ENCODE data around the gene KRT17.
"Not testable (repeated sequence)": the region's sequence is repeated elsewhere in the genome, so short reads cannot be mapped to it uniquely, and the experiment has no call there.

KRT17 gene

GRCh38 chr17:41612376-41613160, 11.8 kb downstream of the KRT17 start, which contains the start of gene KRT16:
Gene KRT16, minus strand, starts transcription at chr17:41612767. Its CDS starts 79 bp downstream, at chr17:41612688.
- H3K27ac ChIP-seq, result peak within 1 kb of the TSS in 10 of 21 experiments; percentile 14 to 84 (median 42)

DNA sequence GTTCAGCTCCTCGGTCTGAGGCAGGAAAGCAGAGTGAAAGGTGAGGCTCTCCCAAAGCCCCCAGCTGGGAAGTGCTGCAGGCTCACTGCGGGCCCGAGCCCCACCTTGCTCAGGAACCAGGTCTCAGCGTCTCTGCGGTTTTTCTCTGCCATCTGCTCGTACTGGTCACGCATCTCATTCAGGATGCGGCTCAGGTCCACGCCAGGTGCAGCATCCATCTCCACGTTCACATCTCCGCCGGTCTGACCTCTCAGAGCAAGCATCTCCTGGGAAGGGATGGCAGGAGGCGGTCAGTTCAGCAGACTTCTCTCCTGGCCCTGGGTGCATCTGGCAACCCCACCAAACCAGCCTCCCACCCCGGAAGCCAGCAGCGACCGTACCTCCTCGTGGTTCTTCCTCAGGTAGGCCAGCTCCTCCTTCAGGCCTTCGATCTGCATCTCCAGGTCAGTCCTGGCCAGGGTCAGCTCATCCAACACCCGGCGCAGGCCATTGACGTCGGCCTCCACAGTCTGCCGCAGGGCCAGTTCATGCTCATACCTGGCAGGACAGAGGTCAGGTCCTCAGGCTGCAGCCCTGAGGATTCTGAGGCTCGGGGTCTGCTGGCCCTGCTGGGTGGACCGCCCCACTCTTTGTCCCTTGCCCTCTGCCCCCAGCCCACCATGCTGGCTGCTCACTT, 13.3 kb downstream of the KRT17 start:
- Histone ChIP-seq H3K4me3 (peak overlapping the region in 3 of 7 experiments; percentile 8 to 45 (median 26)), H3K27ac (peak overlapping the region in 4 of 21 experiments; percentile 25 to 84 (median 55))

More at GRCh38 chr17:41612376-41613160, 11.8 kb downstream of the KRT17 start, which contains the start of gene KRT16:
- peak within 1 kb of the TSS in 6 of 7 experiments; percentile 4 to 45 (median 24) for H3K4me3 ChIP-seq

DNA sequence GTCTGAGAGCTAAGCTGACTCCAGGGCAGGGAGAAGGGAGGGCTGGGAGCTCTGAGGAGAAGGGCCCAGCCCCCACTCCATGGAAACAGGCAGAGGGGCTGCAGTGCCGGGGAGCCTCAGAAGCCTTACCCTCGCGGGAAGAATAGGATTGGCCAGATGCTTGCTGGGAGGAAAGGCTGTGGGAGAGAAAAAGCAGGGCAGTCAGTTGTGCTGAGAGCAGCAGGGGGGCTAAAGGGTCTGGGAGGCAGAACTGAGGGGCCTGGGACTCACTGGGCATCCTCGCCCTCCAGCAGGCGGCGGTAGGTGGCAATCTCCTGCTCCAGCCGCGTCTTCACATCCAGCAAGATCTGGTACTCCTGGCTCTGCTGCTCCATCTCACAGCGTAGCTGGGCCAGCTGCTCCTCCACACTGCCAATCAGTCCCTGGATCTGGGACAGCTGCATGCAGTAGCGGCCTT, 14.3 kb downstream of the KRT17 start:
- Histone ChIP-seq H3K4me3 (peak overlapping the region in 2 of 7 experiments; percentile 0 to 45), H3K27ac (peak overlapping the region in 1 of 21 experiments; percentile 84)

DNA sequence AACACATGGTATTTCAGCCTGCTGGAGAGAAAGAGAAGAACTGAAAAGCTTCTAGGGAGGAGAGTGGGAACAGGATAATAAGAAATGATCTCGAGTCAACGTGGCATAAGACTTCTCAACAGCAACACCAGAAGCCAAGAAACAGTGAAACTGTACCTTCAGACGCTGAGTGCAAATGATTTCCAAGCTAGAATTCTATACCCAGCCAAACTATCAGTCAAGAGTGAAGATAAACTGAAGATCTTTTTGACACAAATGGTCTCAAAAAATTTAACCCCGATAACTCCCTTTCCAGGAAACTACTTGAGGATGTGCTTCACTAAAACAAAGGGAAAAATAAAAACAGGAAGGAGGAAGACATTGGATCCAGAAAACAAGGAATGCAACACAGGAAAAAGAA, 17.4 kb downstream of the KRT17 start:
- not testable (repeated sequence) for H3K4me3 ChIP-seq, H3K27ac ChIP-seq

GRCh38 chr17:41602524-41602923, 21.9 kb downstream of the KRT17 start:
- Histone ChIP-seq H3K27ac (peak overlapping the region in 1 of 21 experiments; percentile 44), H3K4me3 (no peak overlapping the region)

GRCh38 chr17:41600318-41600717, 24.1 kb downstream of the KRT17 start:
- Histone ChIP-seq H3K4me3 (no peak overlapping the region), H3K27ac (no peak overlapping the region)

GRCh38 chr17:41599680-41600079, 24.7 kb downstream of the KRT17 start:
- H3K27ac ChIP-seq, result no peak overlapping the region
- H3K4me3 ChIP-seq, result no peak overlapping the region

- peak overlapping the region in 1 of 21 experiments; percentile 25 for H3K27ac ChIP-seq
- no peak overlapping the region for H3K4me3 ChIP-seq
Observed at GRCh38 chr17:41595585-41595984, 28.8 kb downstream of the KRT17 start.

DNA sequence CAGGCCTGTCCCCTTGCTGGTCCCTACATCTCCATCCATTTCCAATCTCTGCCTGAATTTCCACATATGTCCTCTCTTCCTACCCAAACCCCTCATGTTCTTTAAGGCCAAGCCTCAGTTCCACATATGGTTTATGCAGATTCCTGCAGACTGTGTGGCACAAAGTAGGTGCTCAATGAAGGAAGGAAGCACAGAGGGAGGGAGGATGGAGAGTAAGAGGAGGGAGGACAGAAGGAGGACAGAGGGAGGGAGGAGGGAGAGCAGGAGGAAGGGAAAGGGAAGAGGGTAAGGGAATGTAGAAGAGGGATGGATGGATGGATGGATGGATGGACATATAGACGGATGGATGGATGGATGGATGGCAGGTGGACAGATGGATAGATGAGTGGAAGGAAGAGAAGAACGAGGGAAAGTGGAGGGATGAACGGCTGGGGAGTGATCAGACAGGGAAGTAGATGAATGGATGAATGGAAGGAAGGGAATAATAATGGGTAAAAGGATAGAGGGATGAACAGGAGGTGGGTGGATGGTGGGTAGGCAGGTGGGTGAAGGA, 29.9 kb downstream of the KRT17 start:
- H3K4me3 ChIP-seq, result no peak overlapping the region
- H3K27ac ChIP-seq, result no peak overlapping the region

- Histone ChIP-seq H3K4me3 (no peak overlapping the region), H3K27ac (peak overlapping the region in 4 of 21 experiments; percentile 11 to 66 (median 30))
Observed at GRCh38 chr17:41593306-41593981, 30.9 kb downstream of the KRT17 start.

DNA sequence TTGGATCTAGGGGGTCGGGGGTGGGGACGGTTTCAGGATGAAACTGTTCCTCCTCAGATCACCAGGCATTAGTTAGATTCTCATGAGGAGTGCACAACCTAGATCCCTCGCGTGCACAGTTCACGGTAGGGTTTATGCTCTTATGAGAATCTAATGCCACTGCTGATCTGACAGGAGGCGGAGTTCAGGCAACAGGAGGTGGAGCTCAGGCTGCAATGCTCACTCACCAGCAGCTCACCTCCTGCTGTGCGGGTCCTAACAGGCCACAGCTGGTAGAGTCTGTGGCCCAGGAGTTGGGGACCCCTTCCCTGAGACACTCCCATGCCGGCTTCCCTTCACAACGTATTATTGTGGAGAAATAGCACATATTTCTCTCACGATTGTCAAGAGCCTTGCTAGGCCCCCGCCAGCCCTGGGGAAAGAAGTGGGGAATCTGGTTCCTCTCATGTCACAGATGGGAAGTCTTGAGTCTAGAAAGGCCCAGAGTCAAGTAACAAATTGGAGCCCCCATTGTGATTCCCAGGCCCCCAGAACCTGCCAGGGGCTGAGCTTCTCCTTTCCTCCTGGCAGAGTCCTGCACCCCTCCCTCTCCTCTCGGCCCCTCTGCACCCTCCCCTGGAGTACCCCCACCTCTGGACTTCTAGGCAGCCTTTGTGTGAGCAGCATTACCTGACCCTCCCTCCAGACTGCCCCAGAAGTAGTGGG, 31.6 kb downstream of the KRT17 start:
- no peak overlapping the region for H3K4me3 ChIP-seq
- H3K27ac ChIP-seq, result peak overlapping the region in 4 of 21 experiments; percentile 11 to 66 (median 30)

GRCh38 chr17:41589301-41589700, 35.1 kb downstream of the KRT17 start:
- H3K4me3 ChIP-seq, result peak overlapping the region in 1 of 7 experiments; percentile 21
- peak overlapping the region in 15 of 21 experiments; percentile 26 to 88 (median 59) for H3K27ac ChIP-seq

GRCh38 chr17:41588126-41588810, 36.1 kb downstream of the KRT17 start:
- H3K27ac ChIP-seq, result peak overlapping the region in 19 of 21 experiments; percentile 21 to 88 (median 71)

GRCh38 chr17:41586863-41587495, 37.4 kb downstream of the KRT17 start, which contains the start of gene KRT14:
Gene KRT14, minus strand, starts transcription at chr17:41586895. Its CDS starts 61 bp downstream, at chr17:41586834.
- Histone ChIP-seq H3K4me3 (peak within 1 kb of the TSS; percentile 22 to 50 (median 34)), H3K27ac (peak within 1 kb of the TSS; percentile 21 to 91 (median 79))

More at GRCh38 chr17:41588126-41588810, 36.1 kb downstream of the KRT17 start:
- H3K4me3 ChIP-seq, result peak overlapping the region in 1 of 7 experiments; percentile 21

GRCh38 chr17:41585301-41586056, 38.9 kb downstream of the KRT17 start:
- Histone ChIP-seq H3K27ac (peak overlapping the region; percentile 44 to 91 (median 79)), H3K4me3 (peak overlapping the region; percentile 22 to 50 (median 34))

- peak overlapping the region; percentile 22 to 50 (median 34) for H3K4me3 ChIP-seq
- peak overlapping the region; percentile 39 to 91 (median 79) for H3K27ac ChIP-seq
Observed at GRCh38 chr17:41584331-41584927, 39.9 kb downstream of the KRT17 start.
